Coronary artery (tissue), 2 donors: ENCODE results near the gene PTPRZ1.

Experiments used
- DNase-seq: peaks from one replicate; pipeline ENCODE4 v3.0.0-alpha.2; 2017; ENCODE audit warnings: low spot score
- H3K27ac ChIP-seq, 2 donors: fragments of 200-600 bp; sonication (generic); one replicate each; pipeline ENCODE4 v1.5.1; 2016 to 2019
- H3K4me3 ChIP-seq: fragments of 200-600 bp; sonication (generic); 2 replicates; pipeline ENCODE4 v1.5.1; 2016; ENCODE audit warnings: mild to moderate bottlenecking, moderate library complexity
- CTCF ChIP-seq: fragments of 200-600 bp; sonication (generic); IDR thresholded peaks from one replicate; pipeline ENCODE4 v1.5.1; 2019; ENCODE audit warnings: antibody characterized with exemption

Gene PTPRZ1

GRCh38 chr7:122068999-122069398, 196.0 kb downstream of the PTPRZ1 start:
- Histone ChIP-seq H3K27ac (no peak overlapping the region), H3K4me3 (no peak overlapping the region)
- DNase-seq: no peak
- no peak for TF ChIP-seq CTCF

- H3K27ac ChIP-seq: no peak overlapping the region
- DNase-seq: no peak
- no peak for TF ChIP-seq CTCF
- H3K4me3 ChIP-seq: no peak overlapping the region
These were observed 197.1 kb downstream of the PTPRZ1 start for GRCh38 chr7:122070062-122070461.

GRCh38 chr7:122070834-122071233, 197.9 kb downstream of the PTPRZ1 start:
- DNase-seq: no peak
- no peak overlapping the region for H3K27ac ChIP-seq
- TF ChIP-seq CTCF: no peak
- H3K4me3 ChIP-seq: no peak overlapping the region

- no peak overlapping the region for H3K27ac ChIP-seq
- DNase-seq: no peak
- TF ChIP-seq CTCF: no peak
- H3K4me3 ChIP-seq: no peak overlapping the region
These were observed 199.3 kb downstream of the PTPRZ1 start for GRCh38 chr7:122072272-122072671.

- Histone ChIP-seq H3K4me3 (no peak overlapping the region), H3K27ac (no peak overlapping the region)
- no peak for TF ChIP-seq CTCF
- no peak for DNase-seq
These were observed 200.1 kb downstream of the PTPRZ1 start for GRCh38 chr7:122072924-122073599.

- no peak for DNase-seq
- H3K4me3 ChIP-seq: no peak overlapping the region
These were observed 200.7 kb downstream of the PTPRZ1 start for GRCh38 chr7:122073635-122074034.

More at GRCh38 chr7:122073635-122074034, 200.7 kb downstream of the PTPRZ1 start:
- H3K27ac ChIP-seq: no peak overlapping the region
- no peak for TF ChIP-seq CTCF
